Activated CD4-positive, alpha-beta memory T cell treated with anti-CD3 and anti-CD28 coated beads for 36 hours (primary cell): Measurements from ENCODE around the gene PANK4. TPM values are rescaled to one million over a fixed set of nuclear protein-coding genes. Genes with fewer than 3 reads are reported as not detected.
A peak's percentile ranks its signal among the peaks of the same experiment; 100 is the strongest.

ENCODE experiments used
- CTCF ChIA-PET: fragments of 350-600 bp; sonication (Branson Sonifier 250); formaldehyde crosslinking; loops from one replicate; lab custom pipeline; 2021; ENCODE audit warnings: antibody characterized with exemption, inconsistent platforms; lab: Charles Lee
- POLR2A ChIA-PET: fragments of 350-600 bp; sonication (Branson Sonifier 250); formaldehyde crosslinking; loops from one replicate; lab custom pipeline; 2021; ENCODE audit warnings: antibody characterized with exemption; lab: Charles Lee
- DNase-seq: peaks from one replicate; pipeline ENCODE4 v3.0.0-alpha.2; 2020
- H3K27ac Mint-ChIP-seq: one replicate; pipeline ENCODE4 v1.8.0; 2021; ENCODE audit warnings: mixed read lengths
- H3K27me3 Mint-ChIP-seq: one replicate; pipeline ENCODE4 v1.8.0; 2021; ENCODE audit warnings: mixed read lengths
- H3K36me3 Mint-ChIP-seq: one replicate; pipeline ENCODE4 v1.8.0; 2021; ENCODE audit warnings: mixed read lengths
- H3K4me1 Mint-ChIP-seq: one replicate; pipeline ENCODE4 v1.8.0; 2021; ENCODE audit warnings: low read depth, mixed read lengths
- H3K4me3 Mint-ChIP-seq: one replicate; pipeline ENCODE4 v1.8.0; 2021; ENCODE audit warnings: mild to moderate bottlenecking, mixed read lengths
- H3K9me3 Mint-ChIP-seq: one replicate; pipeline ENCODE4 v1.8.0; 2021; ENCODE audit warnings: mixed read lengths
- intact Hi-C: fragments of 100-400 bp; cut with micrococcal nuclease; formaldehyde crosslinking; loops from one replicate; pipeline ENCODE4 v1.15.1; 2023
- total RNA-seq, 2 experiments: library from RNA; stranded (reverse); gene quantifications; one replicate each; pipeline ENCODE4 v1.2.3, GENCODE V29; 2021

Gene PANK4
- total RNA-seq, 2 experiments from 2014 or later: 42.6 to 45.1 TPM

DNA sequence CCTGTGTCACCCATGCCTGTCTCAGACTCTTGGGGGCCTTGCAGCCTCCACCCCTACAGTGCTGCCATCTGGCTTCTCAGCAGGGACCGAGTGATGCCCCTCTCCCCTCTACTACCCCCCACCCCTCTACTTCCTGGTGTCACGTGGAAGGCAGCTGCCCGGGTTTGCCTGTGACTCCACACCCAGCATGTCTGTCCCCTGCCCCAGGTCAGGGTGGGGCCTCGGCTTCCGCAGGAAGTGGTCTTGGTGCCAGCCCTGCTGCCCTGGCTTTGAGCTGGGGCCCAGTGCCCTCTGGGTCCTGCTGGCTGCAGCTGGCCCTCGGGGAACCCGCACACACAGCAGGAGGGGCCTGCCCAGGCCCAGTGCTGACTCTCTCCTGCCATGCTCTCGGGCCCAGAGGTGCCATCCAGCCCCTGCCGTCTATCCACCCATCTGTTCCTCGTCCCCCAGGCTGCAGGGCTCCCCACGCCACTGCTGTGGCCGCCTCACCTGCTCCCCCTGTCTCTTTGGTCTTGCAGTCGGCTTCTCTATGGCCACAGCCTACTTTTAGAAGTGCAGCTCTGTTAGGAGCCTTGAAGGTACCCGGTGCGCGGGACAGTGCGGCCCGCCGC is 26.3 kb downstream of the PANK4 start:
- ChIA-PET CTCF (interaction anchor here (1.0 to 1.5 kb wide), 4 partner anchors 26 to 84 kb away, joined by 3 to 4 read pairs (median 3); partner anchors contain the start of genes PANK4 and TNFRSF14), POLR2A (interaction anchor here (1.2 to 1.5 kb wide), 2 partner anchors 26 to 48 kb away, joined by 3 to 4 read pairs; no protein-coding TSS in a partner anchor)
- no peaks in the 10 kb centered on the region for H3K9me3 Mint-ChIP-seq
- no peak overlapping the region for H3K4me3 Mint-ChIP-seq
- DNase-seq: peak; percentile 38
- no peaks in the 10 kb centered on the region for H3K36me3 Mint-ChIP-seq
- H3K4me1 Mint-ChIP-seq: peaks cover 17% of the 10 kb centered on the region
- peak overlapping the region; percentile 8 for H3K27ac Mint-ChIP-seq
- intact Hi-C loops: no loop called here
- no peaks in the 10 kb centered on the region for H3K27me3 Mint-ChIP-seq

DNA sequence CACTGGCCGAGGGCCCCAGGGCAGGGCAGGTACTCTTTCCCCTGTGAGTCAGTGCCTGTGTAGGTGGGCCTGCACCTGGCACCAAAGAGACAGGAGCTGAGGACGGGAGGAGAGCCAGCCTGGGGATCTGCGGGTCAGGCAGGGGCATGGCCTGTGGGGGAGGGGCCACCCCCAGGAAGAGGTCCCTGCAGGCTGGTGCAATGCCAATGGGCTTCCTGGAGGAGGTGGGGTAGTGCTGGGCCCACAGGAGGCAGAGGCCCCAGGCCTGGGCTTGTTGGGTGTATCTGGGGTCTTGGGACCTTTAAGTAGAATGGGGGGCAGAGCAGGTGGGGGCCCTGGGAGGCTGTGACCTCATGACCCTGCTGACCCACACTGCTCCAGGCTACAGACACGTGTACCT is 27.1 kb downstream of the PANK4 start:
- no peaks in the 10 kb centered on the region for H3K36me3 Mint-ChIP-seq
- no peak overlapping the region for H3K4me3 Mint-ChIP-seq
- H3K27me3 Mint-ChIP-seq: no peaks in the 10 kb centered on the region
- no peaks in the 10 kb centered on the region for H3K9me3 Mint-ChIP-seq
- ChIA-PET CTCF (no interaction called here), POLR2A (interaction anchor here (1.2 kb wide), 1 partner anchor 49 kb away, joined by 4 read pairs; no protein-coding TSS in a partner anchor)
- no peak for DNase-seq
- H3K4me1 Mint-ChIP-seq: peaks cover 18% of the 10 kb centered on the region
- intact Hi-C loops: no loop called here
- no peak overlapping the region for H3K27ac Mint-ChIP-seq

DNA sequence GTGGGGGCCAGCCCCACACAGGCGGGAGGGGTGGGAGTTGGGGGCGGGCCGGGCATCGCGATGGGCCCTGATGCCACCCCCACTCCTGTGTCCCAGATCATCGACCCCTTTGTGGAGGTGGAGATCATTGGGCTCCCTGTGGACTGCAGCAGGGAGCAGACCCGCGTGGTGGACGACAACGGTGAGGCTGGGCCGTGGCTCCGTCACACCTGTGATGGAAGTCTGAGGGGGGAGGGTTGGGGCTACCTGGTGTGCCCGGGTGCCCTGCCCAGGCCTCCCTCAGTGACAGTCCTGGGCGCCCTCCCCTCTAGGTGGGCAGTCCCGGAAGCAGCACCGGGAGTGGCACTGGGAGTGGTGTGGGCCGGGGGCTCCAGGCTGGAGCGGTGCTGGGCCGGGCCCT is 27.7 kb downstream of the PANK4 start:
- DNase-seq: no peak
- no peaks in the 10 kb centered on the region for H3K9me3 Mint-ChIP-seq
- ChIA-PET CTCF (no interaction called here), POLR2A (no interaction called here)
- H3K4me3 Mint-ChIP-seq: no peak overlapping the region
- H3K4me1 Mint-ChIP-seq: peaks cover 24% of the 10 kb centered on the region
- intact Hi-C loops: no loop called here
- H3K27me3 Mint-ChIP-seq: no peaks in the 10 kb centered on the region
- no peak overlapping the region for H3K27ac Mint-ChIP-seq
- H3K36me3 Mint-ChIP-seq: no peaks in the 10 kb centered on the region

GRCh38 chr1:2497891-2498290 is 28.5 kb downstream of the PANK4 start:
- no peaks in the 10 kb centered on the region for H3K36me3 Mint-ChIP-seq
- H3K4me1 Mint-ChIP-seq: peaks cover 27% of the 10 kb centered on the region
- intact Hi-C loops: no loop called here
- DNase-seq: no peak
- no peaks in the 10 kb centered on the region for H3K9me3 Mint-ChIP-seq
- H3K4me3 Mint-ChIP-seq: no peak overlapping the region
- H3K27me3 Mint-ChIP-seq: no peaks in the 10 kb centered on the region
- POLR2A ChIA-PET: no interaction called here
- no peak overlapping the region for H3K27ac Mint-ChIP-seq
- CTCF ChIA-PET: interaction anchor here (0.7 kb wide), 1 partner anchor 9 kb away, joined by 3 read pairs; no protein-coding TSS in a partner anchor

DNA sequence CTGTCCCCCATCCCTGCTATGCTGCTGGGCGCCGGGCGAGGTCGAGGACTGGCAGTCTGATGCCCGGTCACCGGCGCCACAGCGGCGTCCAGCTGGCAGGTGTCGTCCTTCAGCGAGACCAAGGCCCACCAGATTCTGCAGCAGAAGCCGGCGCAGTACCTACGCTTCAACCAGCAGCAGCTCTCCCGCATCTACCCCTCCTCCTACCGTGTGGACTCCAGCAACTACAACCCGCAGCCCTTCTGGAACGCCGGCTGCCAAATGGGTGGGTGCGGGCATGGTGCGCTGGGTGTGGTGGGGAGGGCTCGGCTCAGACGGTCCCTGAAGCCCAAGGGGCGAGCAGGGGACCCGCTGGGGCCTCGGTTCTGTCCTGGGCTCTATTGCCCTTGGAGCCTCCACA is 29.6 kb downstream of the PANK4 start:
- CTCF ChIA-PET: no interaction called here
- intact Hi-C loops: no loop called here
- POLR2A ChIA-PET: interaction anchor here (0.6 kb wide), 1 partner anchor 9 kb away, joined by 3 read pairs; no protein-coding TSS in a partner anchor

DNA sequence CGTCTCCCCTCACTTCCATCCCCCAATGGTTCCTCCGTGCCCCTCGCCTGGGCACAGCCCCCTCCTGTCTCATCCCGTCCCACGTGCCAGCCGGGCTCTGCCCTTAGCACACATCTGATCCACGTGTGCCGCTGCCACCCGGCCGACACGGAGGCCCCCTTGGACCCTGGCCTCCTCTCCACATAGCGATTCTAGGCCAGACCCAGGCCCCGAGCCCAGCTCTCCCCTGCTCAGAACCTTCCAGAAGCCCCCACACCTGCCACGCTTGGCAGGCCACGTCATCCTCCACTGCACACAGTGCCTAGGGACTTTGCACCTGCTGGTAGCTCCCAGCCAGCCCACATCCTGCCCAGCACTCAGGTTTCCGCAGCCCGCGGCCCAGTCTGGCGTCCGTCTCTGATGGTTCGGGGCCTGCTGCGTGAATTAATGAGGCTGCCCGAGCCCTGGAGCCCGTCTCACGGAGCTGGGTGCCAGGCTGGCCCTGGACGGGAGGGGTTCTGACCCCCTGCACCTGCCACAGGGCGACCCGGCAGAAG is 30.2 kb downstream of the PANK4 start:
- ChIA-PET POLR2A (interaction anchor here (0.6 kb wide), 1 partner anchor 10 kb away, joined by 3 read pairs; no protein-coding TSS in a partner anchor), CTCF (no interaction called here)
- DNase-seq: peak; percentile 30
- Mint-ChIP-seq H3K4me1 (peaks cover 27% of the 10 kb centered on the region), H3K27me3 (no peaks in the 10 kb centered on the region), H3K36me3 (no peaks in the 10 kb centered on the region), H3K9me3 (no peaks in the 10 kb centered on the region), H3K27ac (no peak overlapping the region), H3K4me3 (no peak overlapping the region)
- intact Hi-C loops: no loop called here

More for the DNA sequence above, 29.6 kb downstream of the PANK4 start:
- Mint-ChIP-seq H3K36me3 (no peaks in the 10 kb centered on the region), H3K9me3 (no peaks in the 10 kb centered on the region), H3K27me3 (no peaks in the 10 kb centered on the region), H3K4me1 (peaks cover 27% of the 10 kb centered on the region), H3K4me3 (no peak overlapping the region), H3K27ac (no peak overlapping the region)
- DNase-seq: no peak

DNA sequence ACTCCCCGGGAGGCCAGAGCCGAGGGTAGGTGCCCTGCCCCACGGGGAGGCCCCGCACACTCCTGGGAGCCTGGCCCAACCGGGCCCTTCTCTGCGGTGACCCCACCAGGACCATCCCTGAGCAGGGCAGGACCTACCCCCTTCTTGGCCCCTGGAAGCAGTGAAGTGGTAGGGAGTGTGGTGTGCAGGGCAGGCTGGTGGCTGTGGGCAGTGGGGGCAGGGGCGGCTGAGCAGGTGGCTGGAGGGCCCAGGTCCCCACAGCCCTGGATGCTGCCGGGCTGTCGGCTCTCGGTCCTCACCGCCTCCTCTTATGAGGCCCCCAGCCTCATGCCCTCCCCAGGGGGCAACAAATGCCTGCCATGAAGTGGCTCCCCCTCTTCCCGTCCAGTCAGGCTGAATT is 30.9 kb downstream of the PANK4 start:
- intact Hi-C loops: no loop called here
- ChIA-PET POLR2A (no interaction called here), CTCF (no interaction called here)
- Mint-ChIP-seq H3K27me3 (no peaks in the 10 kb centered on the region), H3K27ac (no peak overlapping the region), H3K9me3 (no peaks in the 10 kb centered on the region), H3K36me3 (no peaks in the 10 kb centered on the region), H3K4me3 (no peak overlapping the region), H3K4me1 (peaks cover 27% of the 10 kb centered on the region)
- no peak for DNase-seq

GRCh38 chr1:2495026-2495425 is 31.4 kb downstream of the PANK4 start:
- DNase-seq: no peak
- Mint-ChIP-seq H3K9me3 (no peaks in the 10 kb centered on the region), H3K27ac (no peak overlapping the region), H3K27me3 (no peaks in the 10 kb centered on the region), H3K36me3 (no peaks in the 10 kb centered on the region), H3K4me3 (no peak overlapping the region), H3K4me1 (peaks cover 22% of the 10 kb centered on the region)
- POLR2A ChIA-PET: no interaction called here
- intact Hi-C loops: no loop called here
- CTCF ChIA-PET: no interaction called here

GRCh38 chr1:2494323-2494693 is 32.1 kb downstream of the PANK4 start:
- peaks cover 1% of the 10 kb centered on the region for H3K36me3 Mint-ChIP-seq
- ChIA-PET POLR2A (no interaction called here), CTCF (interaction anchor here (0.9 kb wide), 1 partner anchor 67 kb away, joined by 3 read pairs; no protein-coding TSS in a partner anchor)
- H3K4me3 Mint-ChIP-seq: no peak overlapping the region
- H3K9me3 Mint-ChIP-seq: no peaks in the 10 kb centered on the region
- DNase-seq: no peak
- intact Hi-C loops: no loop called here
- peaks cover 16% of the 10 kb centered on the region for H3K4me1 Mint-ChIP-seq
- H3K27ac Mint-ChIP-seq: no peak overlapping the region
- no peaks in the 10 kb centered on the region for H3K27me3 Mint-ChIP-seq

DNA sequence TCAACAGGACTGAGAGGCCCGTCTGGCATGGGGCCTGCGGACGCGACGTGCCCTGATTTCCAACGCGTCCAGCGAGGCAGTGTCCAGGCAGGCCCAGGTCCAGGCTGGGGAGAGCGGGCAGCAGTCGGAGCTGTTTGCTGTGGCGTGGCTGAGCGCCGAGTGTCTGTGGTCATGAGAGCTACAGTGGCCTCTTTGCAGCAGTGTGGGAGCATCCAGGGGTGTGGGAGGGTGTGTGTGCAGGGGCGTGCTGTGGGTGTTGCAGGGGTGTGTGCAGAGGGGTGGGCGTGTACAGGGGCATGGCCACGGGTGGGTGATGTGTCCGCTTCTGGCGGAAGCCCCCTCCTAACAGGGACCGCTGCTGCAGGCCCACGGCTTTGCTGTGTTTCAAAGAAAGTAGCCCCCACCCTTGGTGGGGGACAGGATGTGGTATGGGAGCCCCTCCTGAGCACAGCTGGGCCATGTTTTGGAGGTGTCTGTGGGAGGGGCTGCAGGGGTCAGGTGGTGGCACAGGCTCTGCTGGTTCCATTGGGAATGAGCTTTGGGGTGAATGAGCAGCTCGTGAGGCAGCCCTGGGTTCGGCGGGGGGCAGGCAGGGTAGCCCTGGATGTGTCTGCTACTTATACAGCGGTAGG is 32.6 kb downstream of the PANK4 start:
- DNase-seq: no peak
- intact Hi-C loops: no loop called here
- ChIA-PET POLR2A (no interaction called here), CTCF (interaction anchor here (0.9 kb wide), 1 partner anchor 67 kb away, joined by 3 read pairs; no protein-coding TSS in a partner anchor)
- no peak overlapping the region for H3K4me3 Mint-ChIP-seq
- H3K27ac Mint-ChIP-seq: no peak overlapping the region
- peaks cover 4% of the 10 kb centered on the region for H3K9me3 Mint-ChIP-seq
- peaks cover 14% of the 10 kb centered on the region for H3K4me1 Mint-ChIP-seq
- peaks cover 6% of the 10 kb centered on the region for H3K36me3 Mint-ChIP-seq
- H3K27me3 Mint-ChIP-seq: no peaks in the 10 kb centered on the region

- POLR2A ChIA-PET: no interaction called here
- intact Hi-C loops: no loop called here
- Mint-ChIP-seq H3K9me3 (peaks cover 8% of the 10 kb centered on the region), H3K27ac (no peak overlapping the region), H3K27me3 (no peaks in the 10 kb centered on the region), H3K36me3 (peaks cover 11% of the 10 kb centered on the region), H3K4me1 (peaks cover 14% of the 10 kb centered on the region), H3K4me3 (no peak overlapping the region)
- no peak for DNase-seq
- CTCF ChIA-PET: no interaction called here
Observed at GRCh38 chr1:2493218-2493617, 33.2 kb downstream of the PANK4 start.

- Mint-ChIP-seq H3K9me3 (peaks cover 12% of the 10 kb centered on the region), H3K27ac (no peak overlapping the region), H3K4me1 (peaks cover 14% of the 10 kb centered on the region), H3K36me3 (peaks cover 17% of the 10 kb centered on the region), H3K4me3 (no peak overlapping the region), H3K27me3 (no peaks in the 10 kb centered on the region)
- intact Hi-C loops: no loop called here
- ChIA-PET CTCF (no interaction called here), POLR2A (no interaction called here)
- DNase-seq: no peak
Observed at GRCh38 chr1:2492091-2492490, 34.3 kb downstream of the PANK4 start.
